Neuron (in vitro differentiated cells): ENCODE data around the gene ZNF322.

Experiments
- H2AFZ ChIP-seq: one replicate; pipeline ENCODE4 v1.6.1; 2013; ENCODE audit warnings: low read depth, mild to moderate bottlenecking, inconsistent platforms, low read length, moderate library complexity
- H3K27me3 ChIP-seq: one replicate; pipeline ENCODE4 v1.6.1; 2013; ENCODE audit warnings: low read length; ENCODE audit not compliant: insufficient read depth
- H3K36me3 ChIP-seq: one replicate; pipeline ENCODE4 v1.6.1; 2013; ENCODE audit warnings: low read length; ENCODE audit not compliant: insufficient read depth
- H3K4me1 ChIP-seq: one replicate; pipeline ENCODE4 v1.6.1; 2013; ENCODE audit warnings: low read length; ENCODE audit not compliant: insufficient read depth
- H3K4me3 ChIP-seq: 2 replicates; pipeline ENCODE4 v1.5.1; 2013; ENCODE audit warnings: mild to moderate bottlenecking, low read length, moderate library complexity
- H3K9me3 ChIP-seq: one replicate; pipeline ENCODE4 v1.6.1; 2013; ENCODE audit warnings: low read length

Gene ZNF322

GRCh38 chr6:26651133-26651781 lies 8.3 kb downstream of the ZNF322 start:
- Histone ChIP-seq H3K36me3 (peaks cover 47% of the 10 kb centered on the region), H3K4me3 (no peak overlapping the region), H3K9me3 (peaks cover 21% of the 10 kb centered on the region), H3K4me1 (no peaks in the 10 kb centered on the region), H3K27me3 (no peaks in the 10 kb centered on the region), H2AFZ (no peak overlapping the region)

DNA sequence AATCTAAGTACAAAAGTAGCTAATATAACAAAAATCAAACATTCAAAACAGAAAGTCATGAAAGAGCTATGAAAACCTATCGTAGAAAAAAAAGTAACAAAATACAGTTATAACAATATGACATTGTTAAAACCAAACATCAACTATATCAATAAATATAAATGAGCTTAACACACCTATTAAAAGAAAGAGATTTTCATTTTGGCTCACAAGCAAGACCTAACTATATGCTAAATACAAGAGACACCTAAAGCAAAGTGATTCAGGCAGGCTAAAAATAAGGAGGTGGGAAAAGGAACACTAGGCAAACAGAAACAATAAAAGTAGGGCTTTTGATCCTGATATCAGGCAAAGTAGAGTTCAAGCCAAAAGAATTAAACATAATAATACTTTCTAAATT lies 13.5 kb downstream of the ZNF322 start:
- Histone ChIP-seq H3K4me3 (no peak overlapping the region), H3K36me3 (peaks cover 45% of the 10 kb centered on the region), H3K27me3 (no peaks in the 10 kb centered on the region), H3K9me3 (peaks cover 37% of the 10 kb centered on the region), H2AFZ (no peak overlapping the region), H3K4me1 (no peaks in the 10 kb centered on the region)

DNA sequence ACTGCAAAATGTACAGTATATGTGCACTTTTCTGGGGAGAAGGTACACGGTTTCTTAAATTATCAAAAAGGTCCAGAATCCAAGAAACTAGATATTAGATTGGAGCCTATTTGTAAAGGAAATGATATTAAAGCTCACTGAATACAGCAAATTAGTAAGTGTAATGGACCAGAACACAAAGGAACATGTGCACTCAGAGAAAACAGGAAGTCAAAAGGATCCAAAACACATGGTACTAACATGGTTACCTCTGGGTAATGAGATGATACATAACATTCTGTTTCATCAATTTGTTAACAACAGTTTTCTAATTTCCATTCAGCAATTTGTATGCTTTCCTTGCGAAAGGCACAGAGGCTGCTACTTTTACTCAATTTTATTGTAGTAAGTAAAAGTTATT lies 18.7 kb downstream of the ZNF322 start:
- Histone ChIP-seq H2AFZ (no peak overlapping the region), H3K36me3 (peaks cover 59% of the 10 kb centered on the region), H3K9me3 (peaks cover 53% of the 10 kb centered on the region), H3K27me3 (no peaks in the 10 kb centered on the region), H3K4me1 (no peaks in the 10 kb centered on the region), H3K4me3 (no peak overlapping the region)

- Histone ChIP-seq H2AFZ (no peak overlapping the region), H3K9me3 (peaks cover 4% of the 10 kb centered on the region), H3K4me1 (no peaks in the 10 kb centered on the region), H3K27me3 (no peaks in the 10 kb centered on the region), H3K36me3 (peaks cover 9% of the 10 kb centered on the region), H3K4me3 (no peak overlapping the region)
Measured at GRCh38 chr6:26629359-26629758, 30.2 kb downstream of the ZNF322 start.

- Histone ChIP-seq H3K4me1 (no peaks in the 10 kb centered on the region), H2AFZ (no peak overlapping the region), H3K27me3 (no peaks in the 10 kb centered on the region), H3K4me3 (no peak overlapping the region), H3K9me3 (no peaks in the 10 kb centered on the region), H3K36me3 (no peaks in the 10 kb centered on the region)
Measured at GRCh38 chr6:26627843-26628242, 31.7 kb downstream of the ZNF322 start.

DNA sequence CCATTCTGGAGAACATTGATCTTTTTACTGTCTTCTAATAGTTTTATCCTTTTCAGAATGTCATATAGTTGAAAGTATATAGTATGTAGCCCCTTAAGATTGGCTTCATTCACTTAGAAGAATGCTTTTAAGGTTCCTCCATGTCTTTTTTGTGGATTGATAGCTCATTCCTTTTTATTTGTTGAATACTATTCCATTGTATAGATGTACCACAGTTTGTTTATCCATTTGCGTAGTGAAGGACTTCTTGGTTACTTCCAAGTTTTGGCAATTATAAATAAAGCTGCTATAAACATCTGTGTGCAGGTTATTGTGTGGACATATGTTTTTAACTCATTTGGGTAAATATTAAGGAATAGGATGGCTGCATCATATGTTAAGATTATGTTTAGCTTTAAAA lies 35.0 kb downstream of the ZNF322 start:
- no peak overlapping the region for H2AFZ ChIP-seq
- no peaks in the 10 kb centered on the region for H3K4me1 ChIP-seq

GRCh38 chr6:26623339-26623859 lies 36.1 kb downstream of the ZNF322 start:
- H2AFZ ChIP-seq: no peak overlapping the region
- H3K9me3 ChIP-seq: no peaks in the 10 kb centered on the region
- no peaks in the 10 kb centered on the region for H3K4me1 ChIP-seq
- H3K36me3 ChIP-seq: no peaks in the 10 kb centered on the region
- no peaks in the 10 kb centered on the region for H3K27me3 ChIP-seq
- H3K4me3 ChIP-seq: no peak overlapping the region

More for the DNA sequence above, 35.0 kb downstream of the ZNF322 start:
- Histone ChIP-seq H3K27me3 (no peaks in the 10 kb centered on the region), H3K9me3 (no peaks in the 10 kb centered on the region), H3K4me3 (no peak overlapping the region), H3K36me3 (no peaks in the 10 kb centered on the region)

DNA sequence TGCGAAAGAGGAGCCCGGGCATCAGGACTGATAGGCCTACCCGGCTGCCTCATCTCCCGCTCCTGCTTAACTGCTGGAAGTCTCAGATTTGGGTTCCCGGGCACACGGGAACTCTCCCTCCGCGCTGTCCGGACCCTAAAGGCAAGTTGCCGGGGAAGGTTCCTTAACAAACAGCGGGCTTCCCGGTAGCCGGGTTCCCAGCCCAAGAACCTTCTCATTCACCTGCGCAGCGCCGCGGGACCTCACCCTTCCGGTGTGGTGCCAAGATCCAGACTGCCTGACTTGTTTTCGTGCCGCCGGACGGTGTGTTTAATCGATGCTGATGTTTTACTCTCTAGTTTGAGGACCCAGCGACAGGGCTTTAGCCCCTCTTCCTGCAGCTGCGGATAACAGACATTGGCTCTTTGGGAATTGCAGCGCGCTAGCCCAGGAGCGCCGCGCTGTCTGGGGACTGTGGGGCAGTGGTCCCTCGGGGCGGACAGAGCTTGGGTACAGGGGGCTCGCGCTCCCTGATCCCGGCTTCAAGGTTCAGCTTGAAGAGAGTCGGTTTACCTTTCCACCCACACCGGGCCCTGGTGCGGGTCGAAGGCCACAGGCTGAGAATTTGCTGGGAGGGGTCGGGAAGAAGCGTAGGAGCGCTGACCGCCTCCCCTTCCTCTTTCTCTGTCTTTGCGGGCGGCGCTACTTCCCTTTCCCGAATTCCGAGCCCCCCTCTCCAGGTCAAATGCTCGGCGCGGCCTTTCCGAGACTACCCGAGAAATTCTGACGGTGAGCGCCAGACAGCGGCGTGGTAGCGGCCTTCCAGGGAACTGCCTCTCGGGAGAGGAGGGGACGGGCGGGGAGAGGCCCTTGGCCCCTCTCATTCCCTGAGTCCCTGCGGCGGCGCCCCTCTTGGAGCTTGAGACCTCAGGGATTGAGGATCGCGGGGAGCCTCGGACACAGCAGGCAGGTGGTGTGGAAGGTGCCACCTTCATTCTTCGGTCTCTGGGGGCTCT lies 45.6 kb downstream of the ZNF322 start:
- Histone ChIP-seq H2AFZ (peak overlapping the region; percentile 80), H3K4me3 (peak overlapping the region; percentile 40), H3K4me1 (peaks cover 9% of the 10 kb centered on the region), H3K27me3 (peaks cover 53% of the 10 kb centered on the region), H3K36me3 (no peaks in the 10 kb centered on the region), H3K9me3 (peaks cover 2% of the 10 kb centered on the region)

GRCh38 chr6:26613201-26613600 lies 46.3 kb downstream of the ZNF322 start:
- Histone ChIP-seq H3K9me3 (peaks cover 2% of the 10 kb centered on the region), H3K27me3 (peaks cover 53% of the 10 kb centered on the region), H3K36me3 (no peaks in the 10 kb centered on the region), H2AFZ (no peak overlapping the region), H3K4me3 (no peak overlapping the region), H3K4me1 (peaks cover 9% of the 10 kb centered on the region)

DNA sequence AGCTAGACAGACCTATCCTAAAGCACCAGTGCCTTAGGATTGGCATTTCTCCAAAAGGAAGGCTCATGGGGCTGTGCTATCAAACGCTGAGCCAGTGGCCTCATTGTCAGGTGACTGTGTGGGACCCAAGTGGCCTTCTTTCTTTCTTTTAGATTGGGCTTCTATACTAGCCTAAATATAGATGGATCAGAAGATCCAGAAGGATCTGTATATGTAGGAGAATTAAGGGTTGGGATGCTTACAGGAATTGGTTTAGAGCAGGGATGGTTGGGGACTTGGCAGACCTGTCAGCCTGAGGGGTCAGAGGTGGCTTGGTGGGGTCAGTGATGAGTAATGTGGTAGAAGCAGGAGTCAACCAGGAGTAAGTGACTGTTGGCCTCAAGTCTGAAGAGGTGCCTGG lies 47.9 kb downstream of the ZNF322 start:
- no peak overlapping the region for H2AFZ ChIP-seq
- peaks cover 9% of the 10 kb centered on the region for H3K4me1 ChIP-seq
- peaks cover 2% of the 10 kb centered on the region for H3K9me3 ChIP-seq
- peaks cover 51% of the 10 kb centered on the region for H3K27me3 ChIP-seq
- no peaks in the 10 kb centered on the region for H3K36me3 ChIP-seq
- no peak overlapping the region for H3K4me3 ChIP-seq

- Histone ChIP-seq H3K4me1 (peaks cover 7% of the 10 kb centered on the region), H3K36me3 (no peaks in the 10 kb centered on the region), H3K27me3 (peaks cover 42% of the 10 kb centered on the region), H3K9me3 (no peaks in the 10 kb centered on the region), H3K4me3 (no peak overlapping the region), H2AFZ (no peak overlapping the region)
Measured at GRCh38 chr6:26609463-26609862, 50.1 kb downstream of the ZNF322 start.

DNA sequence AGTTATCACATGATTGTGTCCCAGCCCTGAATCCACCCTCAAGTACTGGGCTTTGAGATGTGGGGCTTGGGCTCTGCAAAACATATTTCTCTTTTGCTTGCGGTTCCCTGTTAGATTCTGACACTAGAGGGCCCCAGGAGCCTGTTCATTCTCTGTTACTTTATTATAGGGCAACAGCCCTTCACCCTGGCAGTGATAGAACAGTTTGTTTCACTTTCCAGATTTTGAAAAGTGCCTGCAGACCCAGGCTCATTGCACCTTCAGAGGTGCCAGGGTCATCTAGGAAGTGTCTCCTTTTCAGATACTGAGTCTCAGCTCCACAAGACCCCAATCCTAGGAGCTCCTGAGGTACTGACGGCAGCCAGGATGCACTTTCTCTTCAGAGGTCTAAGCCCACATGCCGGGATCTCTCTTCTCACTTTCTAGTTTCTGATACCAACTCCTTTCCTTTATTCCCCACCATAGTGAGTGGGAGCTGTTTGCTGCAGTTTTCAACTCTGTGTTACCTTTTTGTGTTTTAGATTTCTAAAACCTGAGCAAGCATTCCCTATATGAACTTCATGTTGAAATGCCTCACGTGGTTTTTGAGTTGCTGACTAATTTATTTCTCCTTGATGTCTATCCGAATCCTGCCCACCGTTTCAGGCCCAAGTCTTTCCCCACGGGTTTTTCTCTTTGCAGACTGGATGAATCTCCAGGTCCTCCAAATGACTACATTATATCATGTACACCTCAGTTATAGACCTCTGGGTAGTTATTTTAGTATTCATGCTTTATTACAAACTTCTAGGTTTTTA lies 51.9 kb downstream of the ZNF322 start:
- H2AFZ ChIP-seq: no peak overlapping the region
- H3K4me1 ChIP-seq: no peaks in the 10 kb centered on the region
- H3K36me3 ChIP-seq: no peaks in the 10 kb centered on the region
- H3K4me3 ChIP-seq: no peak overlapping the region
- peaks cover 24% of the 10 kb centered on the region for H3K27me3 ChIP-seq
- H3K9me3 ChIP-seq: no peaks in the 10 kb centered on the region
